H1 (cell line): Measurements from ENCODE around the gene FAM53A. TPM values are rescaled to one million over a fixed set of nuclear protein-coding genes. Genes with fewer than 3 reads are reported as not detected.

Experiments
- CTCF ChIA-PET: fragments of 300-600 bp; sonication (Branson Sonifier 250); formaldehyde crosslinking; loops from one replicate; lab custom pipeline; 2021; ENCODE audit not compliant: partially characterized antibody; lab: Charles Lee
- POLR2A ChIA-PET: fragments of 300-600 bp; sonication (Branson Sonifier 250); formaldehyde crosslinking; loops from one replicate; lab custom pipeline; 2021; ENCODE audit warnings: inconsistent platforms; ENCODE audit not compliant: partially characterized antibody; lab: Charles Lee
- DNase-seq, 2 experiments: peaks; one replicate each; pipeline versions ENCODE4 v3.0.0 to v3.0.0-alpha.2; 2010 to 2022; ENCODE audit warnings: low spot score in 2 of 2, low read depth in 1 of 2, mixed read lengths in 1 of 2
- FAIRE-seq: peaks from 2 replicates; lab custom pipeline; 2011; peaks lifted over from hg19 to GRCh38; lab: Jason Lieb, UNC
- H2AFZ ChIP-seq: 2 replicates; pipeline ENCODE4 v1.8.1; 2012; ENCODE audit warnings: low read length, inconsistent platforms
- H2AK5ac ChIP-seq: 2 replicates; pipeline ENCODE4 v1.6.1; 2013; ENCODE audit warnings: low read depth, low read length
- H2BK120ac ChIP-seq: replicated peaks from 2 replicates; pipeline ENCODE3; 2013; ENCODE audit warnings: low read depth, low read length, inconsistent platforms
- H2BK12ac ChIP-seq: 2 replicates; pipeline ENCODE4 v1.6.1; 2013; ENCODE audit warnings: low read depth, low read length
- H2BK15ac ChIP-seq: 2 replicates; pipeline ENCODE4 v1.6.1; 2013; ENCODE audit warnings: low read length
- H2BK20ac ChIP-seq: 2 replicates; pipeline ENCODE4 v1.6.1; 2013; ENCODE audit warnings: low read length
- H2BK5ac ChIP-seq: 2 replicates; pipeline ENCODE4 v1.6.1; 2013; ENCODE audit warnings: low read depth, low read length
- H3K14ac ChIP-seq: 2 replicates; pipeline ENCODE4 v1.6.1; 2013; ENCODE audit warnings: inconsistent platforms; ENCODE audit not compliant: insufficient read length
- H3K18ac ChIP-seq: 2 replicates; pipeline ENCODE4 v1.6.1; 2013; ENCODE audit warnings: low read length; ENCODE audit errors: extremely low read depth
- H3K23ac ChIP-seq: 2 replicates; pipeline ENCODE4 v1.6.1; 2013; ENCODE audit warnings: inconsistent platforms; ENCODE audit not compliant: insufficient read length
- H3K23me2 ChIP-seq: 2 replicates; pipeline ENCODE4 v1.6.1; 2013; ENCODE audit warnings: low read depth, low read length
- H3K27ac ChIP-seq: 2 replicates; pipeline ENCODE4 v1.6.1; 2011; ENCODE audit warnings: low read depth, low read length, inconsistent platforms
- H3K27me3 ChIP-seq, 4 experiments: replicated peaks in 1 of 4; 1 replicate in 1 of 4; 2 replicates in 3 of 4; pipeline versions ENCODE4 v1.6.1 to v1.8.1; 2011 to 2013; ENCODE audit warnings: low read length in 3 of 4, mild to moderate bottlenecking in 3 of 4, inconsistent platforms in 2 of 4, mixed read lengths in 2 of 4, moderate library complexity in 1 of 4; ENCODE audit not compliant: control insufficient read depth in 3 of 4, insufficient read depth in 3 of 4; ENCODE audit errors: extremely low read depth in 1 of 4
- H3K36me3 ChIP-seq, 4 experiments: 2 replicates each; pipeline versions ENCODE4 v1.6.1 to v1.8.1; 2011 to 2013; ENCODE audit warnings: mild to moderate bottlenecking in 4 of 4, low read length in 3 of 4, moderate library complexity in 2 of 4, control low read depth in 1 of 4, inconsistent platforms in 1 of 4; ENCODE audit not compliant: insufficient read depth in 4 of 4, control insufficient read depth in 2 of 4
- H3K4ac ChIP-seq: replicated peaks from 2 replicates; pipeline ENCODE3; 2013; ENCODE audit warnings: low read length, low read depth, mixed read lengths, inconsistent platforms; ENCODE audit not compliant: insufficient read length
- H3K4me1 ChIP-seq, 4 experiments: replicated peaks in 1 of 4; 1 replicate in 1 of 4; 2 replicates in 3 of 4; pipeline versions ENCODE4 v1.6.1 to v1.8.1; 2011 to 2013; ENCODE audit warnings: low read length in 3 of 4, inconsistent platforms in 2 of 4, mixed read lengths in 1 of 4; ENCODE audit not compliant: insufficient read depth in 4 of 4, control insufficient read depth in 3 of 4
- H3K4me2 ChIP-seq, 2 experiments: 2 replicates each; pipeline versions ENCODE4 v1.6.1 to v1.8.1; 2011 to 2013; ENCODE audit warnings: low read depth in 2 of 2, low read length in 2 of 2, control low read depth in 1 of 2, inconsistent platforms in 1 of 2, mild to moderate bottlenecking in 1 of 2; ENCODE audit not compliant: insufficient read depth in 1 of 2
- H3K4me3 ChIP-seq, 4 experiments: fragments of 200-600, 300-600 bp in 1 of 4; sonication (generic), shearing (Covaris generic), sonication (Bioruptor Twin) in 1 of 4; 2 replicates each; pipeline versions ENCODE4 v1.5.1 to v1.8.1; 2011 to 2016; ENCODE audit warnings: low read length in 4 of 4, low read depth in 3 of 4, control low read depth in 2 of 4, inconsistent platforms in 2 of 4, mild to moderate bottlenecking in 2 of 4, mixed read lengths in 1 of 4, moderate library complexity in 1 of 4; ENCODE audit not compliant: insufficient read depth in 2 of 4; ENCODE audit errors: extremely low read depth in 1 of 4
- H3K56ac ChIP-seq: replicated peaks from 2 replicates; pipeline ENCODE3; 2013; ENCODE audit warnings: low read depth, mild to moderate bottlenecking, mixed read lengths, low read length, inconsistent platforms; ENCODE audit not compliant: insufficient read length
- H3K79me1 ChIP-seq: 2 replicates; pipeline ENCODE4 v1.6.1; 2013; ENCODE audit warnings: low read depth, low read length, control low read depth
- H3K79me2 ChIP-seq, 2 experiments: 2 replicates each; pipeline versions ENCODE4 v1.6.1 to v1.8.1; 2012 to 2013; ENCODE audit warnings: low read length in 2 of 2, mild to moderate bottlenecking in 2 of 2, inconsistent platforms in 1 of 2; ENCODE audit not compliant: insufficient read depth in 2 of 2, control insufficient read depth in 1 of 2
- H3K9ac ChIP-seq, 4 experiments: replicated peaks in 1 of 4; 1 replicate in 1 of 4; 2 replicates in 3 of 4; pipeline versions ENCODE4 v1.6.1 to v1.8.1; 2011 to 2013; ENCODE audit warnings: low read depth in 3 of 4, low read length in 3 of 4, control low read depth in 2 of 4, mild to moderate bottlenecking in 2 of 4, moderate library complexity in 2 of 4, inconsistent platforms in 1 of 4; ENCODE audit errors: extremely low read depth in 1 of 4
- H3K9me3 ChIP-seq, 2 experiments: 2 replicates each; pipeline versions ENCODE4 v1.6.1 to v1.8.1; 2012 to 2013; ENCODE audit warnings: mild to moderate bottlenecking in 2 of 2, moderate library complexity in 2 of 2, control low read depth in 1 of 2, inconsistent platforms in 1 of 2, low read depth in 1 of 2, low read length in 1 of 2, mixed read lengths in 1 of 2; ENCODE audit not compliant: insufficient read depth in 2 of 2
- H4K20me1 ChIP-seq, 2 experiments: replicated peaks in 1 of 2; 2 replicates each; pipeline versions ENCODE3 to v1.8.1; 2011 to 2013; ENCODE audit warnings: inconsistent platforms in 2 of 2, low read length in 2 of 2, mild to moderate bottlenecking in 1 of 2; ENCODE audit not compliant: insufficient read depth in 2 of 2, control insufficient read depth in 1 of 2
- H4K5ac ChIP-seq: 2 replicates; pipeline ENCODE4 v1.6.1; 2013; ENCODE audit warnings: low read length, low read depth, mixed read lengths, inconsistent platforms; ENCODE audit not compliant: insufficient read length
- H4K8ac ChIP-seq: 2 replicates; pipeline ENCODE4 v1.8.0; 2013; ENCODE audit warnings: mild to moderate bottlenecking, moderate library complexity, low read length, inconsistent platforms; ENCODE audit not compliant: insufficient read depth; ENCODE audit errors: extremely low read depth
- H4K91ac ChIP-seq: replicated peaks from 2 replicates; pipeline ENCODE3; 2013; ENCODE audit warnings: low read length, mixed read lengths, inconsistent platforms; ENCODE audit not compliant: insufficient read length
- JUND ChIP-seq: IDR thresholded peaks from 2 replicates; pipeline ENCODE4 v1.6.1; 2011; ENCODE audit warnings: mild to moderate bottlenecking, improper control_type of control experiment, low read length
- SIN3A ChIP-seq, 2 experiments: IDR thresholded peaks in 1 of 2; conservative IDR thresholded peaks in 1 of 2; 2 replicates each; pipeline ENCODE4 v1.6.1; 2011 to 2012; ENCODE audit warnings: low read length in 2 of 2, improper control_type of control experiment in 1 of 2, low read depth in 1 of 2, mild to moderate bottlenecking in 1 of 2
- SIRT6 ChIP-seq: IDR thresholded peaks from one replicate; pipeline ENCODE4 v1.7.1; 2012; ENCODE audit warnings: low read length, inconsistent platforms
- SUZ12 ChIP-seq: fragments of 200-600 bp; sonication (generic); IDR thresholded peaks from 2 replicates; pipeline ENCODE4 v1.6.1; 2012; ENCODE audit warnings: mild to moderate bottlenecking, inconsistent platforms, low read length, moderate library complexity, mixed read lengths
- TAF1 ChIP-seq: IDR thresholded peaks from 2 replicates; pipeline ENCODE4 v1.6.1; 2011; ENCODE audit warnings: mild to moderate bottlenecking, low read depth, low read length
- TAF7 ChIP-seq: optimal IDR thresholded peaks from 2 replicates; pipeline ENCODE3; 2011; ENCODE audit warnings: low read depth, mild to moderate bottlenecking, inconsistent platforms, low read length, moderate library complexity, borderline replicate concordance
- WGBS, 2 experiments: shearing (Covaris generic) in 1 of 2; methylation state at CpG; one replicate each; pipeline versions ENCODE4 v1.1.6 to v1.1.7; 2013 to 2015; ENCODE audit warnings: low lambda C conversion rate in 2 of 2, mixed read lengths in 2 of 2, inconsistent platforms in 1 of 2, low coverage in 1 of 2, missing lambda C conversion rate in 1 of 2; ENCODE audit not compliant: insufficient replicate concordance in 2 of 2, insufficient coverage in 1 of 2, insufficient read length in 1 of 2; ENCODE audit errors: extremely low coverage in 1 of 2, missing lambda C conversion rate in 1 of 2; 5-methylcytosine and 5-hydroxymethylcytosine counted together
- polyA plus RNA-seq, 7 experiments: library from polyadenylated mRNA; depleted of rRNA in 3 of 7; stranded (reverse) in 5 of 7; unstranded in 2 of 7; fragments of >200 nt in 5 of 7; fragments of 200-250 nt in 2 of 7; gene quantifications; 1 replicate in 5 of 7; 2 replicates in 1 of 7; 4 replicates in 1 of 7; pipeline versions ENCODE4 v1.2.1 to v1.2.3, GENCODE V29; 2011 to 2013; ENCODE audit warnings: missing spikeins in 2 of 7, mixed read lengths in 2 of 7
- total RNA-seq: library from RNA; stranded (reverse); fragmentation: NEBNext Ultra II Directional; extraction: Animal tissue kit (Norgen Biotek cat#: 25700); gene quantifications from 2 replicates; pipeline ENCODE4 v1.2.1, GENCODE V29; 2021

The FAM53A gene
- total and polyA plus RNA-seq, 2 of the 8 experiments (the other 6 are each of a cell fraction or from before 2014, with no cell fraction given): 1.9 to 2.0 TPM

DNA sequence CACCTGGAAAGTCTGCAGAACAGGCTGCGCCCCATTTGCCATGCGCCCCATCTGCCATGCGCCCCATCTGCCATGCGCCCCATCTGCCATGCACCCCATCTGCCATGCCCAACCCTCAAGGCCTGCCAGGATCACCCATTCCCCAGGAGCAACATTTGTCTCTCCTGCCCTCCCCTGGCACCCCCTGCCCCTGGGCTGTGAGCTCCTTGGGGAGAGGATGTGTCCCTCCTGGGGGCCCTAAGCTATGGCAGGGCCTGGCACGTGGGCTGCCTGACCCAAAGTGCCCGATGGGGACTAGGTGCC lies 82.6 kb downstream of the FAM53A start:
- H3K4me1 ChIP-seq: peaks cover 0 to 13% (median 7%) of the 10 kb centered on the region in 4 experiments; a peak in 5 of 7 replicates
- no peaks in the 10 kb centered on the region for H3K79me1 ChIP-seq
- TF ChIP-seq JUND (no peak), SIN3A (conservative IDR thresholded peaks at IDR 0.05 in 1 of 2, IDR thresholded peaks at IDR 0.05 in 1 of 2; ENCODE audit: low read depth in 1 of 2, low read length in 2 of 2) (no peak), SIRT6 (no peak), TAF7 (no peak), TAF1 (no peak), SUZ12 (no peak)
- H3K14ac ChIP-seq: no peak overlapping the region
- no peaks in the 10 kb centered on the region for H4K20me1 ChIP-seq
- no peaks in the 10 kb centered on the region for H3K79me2 ChIP-seq
- H4K91ac ChIP-seq: no peak overlapping the region
- POLR2A ChIA-PET: no interaction called here
- no CpG with 5 or more reads among the region's 6 CpGs for WGBS, 2 experiments
- CTCF ChIA-PET: no interaction called here
- no peak overlapping the region for H3K56ac ChIP-seq
- H2BK15ac ChIP-seq: no peak overlapping the region
- no peak overlapping the region for H3K4ac ChIP-seq
- H3K36me3 ChIP-seq: no peaks in the 10 kb centered on the region
- no peak overlapping the region for H3K27ac ChIP-seq
- H4K5ac ChIP-seq: no peak overlapping the region
- no peak overlapping the region for H3K18ac ChIP-seq
- no peaks in the 10 kb centered on the region for H3K27me3 ChIP-seq
- FAIRE-seq (no peak), DNase-seq (no peak)
- H3K9ac ChIP-seq: no peak overlapping the region
- H3K9me3 ChIP-seq: no peaks in the 10 kb centered on the region
- H2BK120ac ChIP-seq: no peak overlapping the region
- no peak overlapping the region for H3K23ac ChIP-seq
- H3K4me3 ChIP-seq: no peak overlapping the region
- no peak overlapping the region for H3K4me2 ChIP-seq
- no peak overlapping the region for H4K8ac ChIP-seq
- no peak overlapping the region for H2BK5ac ChIP-seq
- no peak overlapping the region for H2AK5ac ChIP-seq
- no peak overlapping the region for H2BK20ac ChIP-seq
- H3K23me2 ChIP-seq: no peaks in the 10 kb centered on the region; the same call in 1 of the 2 replicates
- H2AFZ ChIP-seq: no peak overlapping the region
- no peak overlapping the region for H2BK12ac ChIP-seq
